Anterior cingulate cortex (tissue), 58 donors: ENCODE data around the gene CPE.
"Not testable (repeated sequence)": the region's sequence is repeated elsewhere in the genome, so short reads cannot be mapped to it uniquely, and the experiment has no call there.

Experiments used
- DNase-seq, 58 donors: peaks; one replicate each; lab custom pipeline; 2025; lab: John Stamatoyannopoulos, UW

The CPE gene

GRCh38 chr4:165457793-165458192, 79.0 kb downstream of the CPE start:
- no peak for DNase-seq

- DNase-seq: no peak
Measured at GRCh38 chr4:165458471-165458870, 79.7 kb downstream of the CPE start.

GRCh38 chr4:165461159-165461821, 82.5 kb downstream of the CPE start:
- DNase-seq: no peak

DNA sequence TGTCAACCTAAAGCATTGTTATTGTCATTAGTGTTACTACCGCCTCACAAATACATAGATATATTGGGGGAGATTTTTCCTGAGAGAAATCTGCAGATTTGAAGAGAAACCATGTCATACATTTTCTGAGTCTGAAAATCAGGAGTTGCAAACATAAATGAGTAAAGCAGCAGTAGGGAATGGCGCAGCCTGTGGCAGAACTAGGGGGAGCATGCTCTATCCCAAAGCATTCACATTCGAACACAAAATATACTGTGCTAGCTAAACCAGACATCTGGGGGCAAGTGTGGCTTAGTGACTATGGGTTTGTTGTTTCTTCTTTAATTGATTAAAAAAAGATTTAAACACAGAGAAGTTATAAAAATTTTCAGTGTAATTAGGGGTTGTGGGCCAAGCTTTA, 83.2 kb downstream of the CPE start:
- DNase-seq: no peak

GRCh38 chr4:165464376-165464775, 85.6 kb downstream of the CPE start:
- DNase-seq: no peak

DNA sequence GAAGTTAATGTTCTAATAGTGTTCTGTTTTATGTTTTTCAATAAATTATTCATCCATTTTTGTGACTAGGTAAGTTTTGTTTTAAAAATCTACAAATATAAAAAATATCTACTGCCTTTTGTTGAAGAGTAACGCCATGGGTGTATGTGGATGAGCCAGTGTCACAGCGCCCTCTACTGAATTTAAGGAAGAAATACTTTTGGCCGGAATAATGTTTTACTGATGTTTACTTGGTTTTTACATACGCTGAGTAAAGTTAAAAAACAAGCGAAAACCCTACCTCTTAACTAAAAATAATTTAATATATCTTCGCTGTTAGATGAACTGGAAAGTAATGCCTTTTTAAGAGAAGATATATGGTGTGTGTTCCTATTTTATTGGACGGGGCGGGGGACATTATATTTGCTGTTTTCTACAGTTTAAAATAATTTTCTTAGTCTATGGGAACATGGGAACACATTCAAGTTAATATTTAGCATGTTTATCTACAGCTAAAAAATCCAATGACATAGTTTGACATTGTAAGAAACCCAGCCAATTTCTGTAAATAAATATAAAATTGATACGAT, 86.1 kb downstream of the CPE start:
- DNase-seq: peak in 4 of 58 donors; percentile 3 to 20 (median 12)

DNA sequence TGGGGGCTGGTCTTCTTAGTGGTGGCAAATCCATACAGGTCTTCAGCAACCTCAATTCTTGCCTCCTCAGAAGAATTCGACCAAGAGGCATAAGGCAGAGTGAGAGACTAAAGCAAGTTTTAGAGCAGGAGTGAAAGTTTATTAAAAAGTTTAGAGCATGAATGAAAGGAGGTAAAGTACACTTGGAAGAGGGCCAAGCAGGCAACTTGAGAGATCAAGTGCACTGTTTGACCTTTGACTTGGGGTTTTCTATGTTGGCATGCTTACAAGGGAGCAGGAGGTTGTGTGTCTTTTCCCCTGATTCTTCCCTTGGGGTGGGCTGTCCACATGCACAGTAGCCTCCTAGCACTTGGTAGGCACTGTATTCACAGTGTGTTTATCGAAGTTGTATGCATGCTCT, 91.2 kb downstream of the CPE start:
- DNase-seq: no peak

DNA sequence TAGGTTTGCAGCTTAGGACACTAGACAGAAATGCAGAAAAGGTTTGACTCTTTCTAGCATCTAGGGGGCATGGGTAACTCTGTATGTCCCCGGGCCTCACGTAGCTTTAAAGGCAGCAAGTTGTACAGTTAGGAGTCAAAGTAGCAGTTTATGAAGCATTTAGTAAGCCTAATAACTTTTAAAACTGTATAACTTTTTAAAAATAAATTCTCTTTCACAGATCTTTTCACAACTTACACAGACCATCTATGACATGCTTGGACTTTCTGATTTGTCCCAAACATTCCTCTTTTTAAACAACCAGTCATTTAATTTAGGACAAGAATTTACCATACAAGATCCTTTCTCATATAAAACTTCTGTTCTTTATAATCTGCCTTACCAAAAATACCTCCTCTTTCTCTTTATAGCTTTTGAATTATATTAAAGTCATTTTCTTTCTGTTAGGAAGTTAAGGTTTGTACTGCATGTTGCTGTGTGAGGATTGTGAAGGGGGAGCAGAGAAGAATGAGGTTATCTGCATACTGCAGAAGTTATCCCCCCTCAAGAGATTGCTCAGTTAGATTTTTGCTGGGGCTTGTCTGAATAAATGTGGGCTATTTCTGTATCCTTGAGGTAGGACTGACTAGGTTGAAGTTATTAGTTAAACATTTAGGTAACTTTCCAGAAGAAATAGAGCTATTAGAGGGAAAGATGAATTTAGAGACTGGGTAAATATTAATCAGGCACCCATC, 94.3 kb downstream of the CPE start:
- DNase-seq: no peak

DNA sequence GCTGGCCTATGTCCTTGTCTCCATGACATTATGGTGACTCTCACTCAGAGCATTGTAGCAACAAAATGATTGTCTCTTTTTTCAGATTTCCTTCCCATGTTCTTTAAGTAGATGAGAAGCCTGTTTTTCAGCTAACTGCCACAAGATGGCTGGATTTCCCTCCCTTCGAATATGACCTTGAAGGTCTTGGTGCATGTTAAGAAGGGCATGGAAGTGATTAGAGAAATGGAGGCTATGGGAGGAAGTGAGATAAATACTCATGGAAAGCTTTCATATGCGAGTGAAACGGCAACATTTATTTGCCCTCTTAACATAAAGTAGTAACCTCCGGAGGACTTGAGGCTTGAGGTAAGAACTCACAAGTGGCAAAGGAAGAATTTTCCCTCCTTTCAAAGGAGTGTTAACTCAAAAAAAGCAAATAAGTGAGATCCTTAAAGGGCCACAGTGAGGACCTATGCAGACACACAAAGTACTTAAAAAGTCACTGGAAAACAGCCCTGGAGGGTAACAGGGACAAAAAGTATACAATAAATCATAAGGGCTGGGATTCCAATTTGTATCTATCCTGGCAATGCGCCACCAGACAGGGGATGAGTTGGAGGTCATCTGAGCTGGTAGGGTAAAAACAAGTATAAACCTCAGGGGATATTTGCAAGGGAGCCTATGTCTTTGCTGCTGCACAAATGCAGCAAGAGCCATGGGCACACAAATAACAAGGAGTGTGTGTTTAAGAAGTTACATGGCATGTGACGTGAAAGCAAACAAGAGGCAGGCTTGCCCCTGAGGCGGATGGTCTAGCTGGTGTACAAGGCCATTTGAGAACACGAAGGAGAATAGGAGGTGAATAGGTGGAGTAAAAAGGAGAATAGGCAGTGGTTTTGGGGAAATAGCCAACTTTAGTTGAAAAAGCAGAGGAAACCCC, 96.2 kb downstream of the CPE start:
- DNase-seq: no peak

GRCh38 chr4:165475706-165476070, 96.9 kb downstream of the CPE start:
- DNase-seq: no peak

GRCh38 chr4:165476214-165477098, 97.6 kb downstream of the CPE start:
- no peak for DNase-seq

- DNase-seq: no peak
Measured at GRCh38 chr4:165477799-165478198, 99.0 kb downstream of the CPE start.

- no peak for DNase-seq
Measured at GRCh38 chr4:165478260-165478659, 99.5 kb downstream of the CPE start.

- DNase-seq: no peak
Measured at GRCh38 chr4:165481053-165481835, 102.4 kb downstream of the CPE start.

DNA sequence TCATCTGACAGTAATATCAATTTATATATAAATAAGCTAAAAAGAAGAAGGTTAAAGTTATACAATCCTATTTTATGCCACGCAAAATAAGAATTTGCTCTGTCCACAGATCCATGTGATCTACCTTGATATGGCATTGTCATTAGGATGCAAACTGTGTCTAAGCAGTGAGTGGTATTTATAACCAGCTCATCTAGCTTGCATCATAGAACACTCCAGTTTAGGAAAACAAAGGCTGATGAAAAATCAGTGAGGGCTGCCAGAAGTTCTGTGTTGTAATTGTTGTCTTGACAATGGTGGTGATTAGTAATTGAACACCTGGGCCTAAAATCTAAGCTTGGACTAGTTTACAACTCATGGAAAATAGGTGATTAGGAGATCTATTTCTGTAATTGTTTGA, 111.0 kb downstream of the CPE start:
- DNase-seq: no peak

DNA sequence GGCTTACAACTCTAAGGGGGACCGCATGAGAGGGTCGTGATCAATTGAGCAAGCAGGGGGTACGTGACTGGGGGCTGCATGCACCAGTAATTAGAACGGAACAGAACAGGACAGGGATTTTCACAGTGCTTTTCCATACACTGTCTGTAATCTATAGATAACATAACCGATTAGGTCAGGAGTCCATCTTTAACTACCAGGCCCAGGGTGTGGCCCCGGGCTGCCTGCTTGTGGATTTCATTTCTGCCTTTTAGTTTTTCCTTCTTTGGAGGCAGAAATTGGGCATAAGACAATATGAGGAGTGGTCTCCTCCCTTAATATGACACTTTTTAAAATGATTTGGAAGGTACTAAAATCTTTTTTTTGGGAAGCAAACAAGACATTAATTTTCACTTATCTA, 113.8 kb downstream of the CPE start:
- DNase-seq: not testable (repeated sequence)

GRCh38 chr4:165493359-165493758, 114.6 kb downstream of the CPE start:
- peak in 32 of 58 donors; percentile 1 to 56 (median 11) for DNase-seq

- no peak for DNase-seq
Measured at GRCh38 chr4:165502916-165503907, 124.4 kb downstream of the CPE start.
